Measurements from ENCODE around the gene P4HB. TPM values are rescaled to one million over a fixed set of nuclear protein-coding genes. Genes with fewer than 3 reads are reported as not detected.

Gene P4HB
- 677 to 794 TPM (median 701 TPM) in 5 replicates for total RNA-seq (2022; extraction: Qiagen RNA extraction)

DNA sequence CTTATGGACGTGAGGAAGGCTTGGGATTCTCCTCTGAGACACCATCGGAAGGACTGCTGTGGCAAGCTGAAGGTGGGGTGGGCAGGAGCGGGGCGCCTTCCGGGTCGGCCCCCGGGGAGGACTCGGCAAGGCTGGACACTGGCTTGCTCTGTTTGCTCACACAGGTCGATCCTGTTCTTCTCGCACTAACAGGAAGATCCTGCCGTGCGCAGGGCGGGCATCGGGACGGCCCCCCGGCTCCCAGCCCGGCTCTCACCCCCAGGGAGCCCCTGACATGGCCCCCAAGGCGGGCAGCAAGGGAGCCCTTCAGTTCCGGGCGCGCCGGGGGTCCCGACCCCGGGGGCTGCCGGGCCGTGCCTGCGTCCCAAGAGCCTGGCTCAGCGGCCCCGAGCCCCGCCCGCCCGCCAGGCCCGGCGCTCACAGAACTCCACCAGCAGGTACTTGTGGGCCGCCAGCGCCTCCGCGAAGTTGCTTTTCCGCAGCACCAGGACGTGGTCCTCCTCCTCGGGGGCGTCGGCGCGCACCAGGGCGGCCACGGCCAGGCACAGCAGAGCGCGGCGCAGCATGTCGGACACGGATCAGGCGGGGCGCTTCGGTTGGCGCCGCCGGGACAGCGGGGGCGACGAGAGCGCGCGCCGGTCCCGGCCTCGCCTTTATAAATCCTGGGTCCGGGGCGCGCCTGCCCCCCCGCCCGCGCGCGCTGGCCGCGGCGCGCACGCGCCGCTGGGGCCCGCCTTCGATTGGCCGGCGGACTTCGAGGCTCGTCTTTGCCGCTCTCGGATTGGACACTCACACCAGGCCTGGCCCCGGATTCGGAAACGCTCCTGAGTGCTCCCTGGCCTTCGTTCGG is at the start of gene P4HB:
Gene P4HB (minus strand): TSS at position 630 of the 850 bp plus-strand sequence. CDS start 64 bp downstream, at position 566.

DNA sequence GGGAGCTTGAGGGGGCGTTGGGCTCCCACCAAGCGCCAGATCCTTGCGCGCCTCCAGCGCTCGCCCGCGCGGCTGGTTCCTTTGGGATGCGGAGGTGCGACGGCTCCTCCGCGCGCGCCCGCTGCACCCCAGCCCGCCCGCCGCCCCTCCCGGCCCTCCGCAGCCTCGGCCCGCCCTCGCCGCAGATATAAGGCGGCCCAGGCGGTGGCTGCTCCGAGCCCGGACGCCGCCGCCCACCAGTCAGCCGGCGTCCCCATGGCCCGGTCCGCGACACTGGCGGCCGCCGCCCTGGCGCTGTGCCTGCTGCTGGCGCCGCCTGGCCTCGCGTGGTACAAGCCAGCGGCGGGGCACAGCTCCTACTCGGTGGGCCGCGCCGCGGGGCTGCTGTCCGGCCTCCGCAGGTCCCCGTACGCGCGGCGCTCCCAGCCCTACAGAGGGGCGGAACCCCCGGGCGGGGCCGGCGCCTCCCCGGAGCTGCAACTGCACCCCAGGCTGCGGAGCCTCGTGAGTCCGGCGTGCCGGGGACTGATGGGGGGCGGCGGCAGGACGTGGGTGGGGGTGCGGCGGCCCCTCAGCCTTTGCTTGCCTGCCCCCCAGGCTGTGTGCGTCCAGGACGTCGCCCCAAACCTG is 41.8 kb upstream of the P4HB start, which contains the start of gene NPB:
Gene NPB (plus strand): TSS at position 216 of the 630 bp plus-strand sequence. CDS start 40 bp downstream, at position 256.

DNA sequence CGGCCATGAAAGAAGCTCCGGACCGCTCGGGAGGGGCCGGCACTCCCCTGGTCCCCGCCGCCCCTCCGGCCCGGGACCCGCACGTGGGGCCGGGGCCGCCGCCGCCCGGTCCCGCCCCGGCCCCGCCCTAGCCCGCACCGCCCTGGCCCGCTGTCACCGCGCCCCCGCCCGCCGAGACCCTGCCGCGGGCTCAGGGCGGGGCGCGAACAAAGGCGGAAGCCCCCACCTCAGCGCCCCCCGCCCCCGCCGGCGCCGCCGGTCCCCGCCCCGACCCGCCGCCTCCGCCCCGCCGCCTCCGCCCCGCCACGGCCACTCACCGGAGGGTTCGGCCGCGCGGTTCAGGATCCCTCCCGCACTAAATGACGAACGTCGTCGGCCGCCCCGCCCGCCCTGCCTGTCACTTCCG is 10.6 kb upstream of the P4HB start, which contains the start of gene ARHGDIA:
Gene ARHGDIA (minus strand): TSS at position 357 of the 406 bp plus-strand sequence. CDS start 1,407 bp downstream, outside the sequence.

DNA sequence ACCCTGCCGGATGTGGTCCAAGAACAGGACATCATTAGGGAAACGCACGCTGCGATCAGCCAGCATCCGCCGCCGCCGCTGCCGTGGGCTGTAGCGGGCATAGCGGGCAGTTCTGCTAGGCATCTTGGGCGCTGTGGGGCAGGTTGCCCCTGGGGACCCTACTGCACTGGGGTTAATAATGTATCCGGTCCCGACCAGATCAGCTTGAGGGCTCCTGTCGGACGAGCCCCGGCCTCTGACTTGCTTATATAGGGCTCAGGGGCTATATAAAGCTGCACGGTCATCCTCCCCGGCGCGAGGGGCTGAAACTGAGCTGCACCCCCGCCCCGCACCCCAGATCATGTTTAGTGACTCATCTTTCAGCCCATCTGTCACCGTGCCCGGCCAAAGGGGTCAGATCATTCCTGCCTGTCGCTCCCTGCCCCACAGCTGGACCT is 25.5 kb downstream of the P4HB start, which contains the start of gene PPP1R27:
Gene PPP1R27 (minus strand): TSS at position 220 of the 437 bp plus-strand sequence. CDS start 97 bp downstream, at position 123.

DNA sequence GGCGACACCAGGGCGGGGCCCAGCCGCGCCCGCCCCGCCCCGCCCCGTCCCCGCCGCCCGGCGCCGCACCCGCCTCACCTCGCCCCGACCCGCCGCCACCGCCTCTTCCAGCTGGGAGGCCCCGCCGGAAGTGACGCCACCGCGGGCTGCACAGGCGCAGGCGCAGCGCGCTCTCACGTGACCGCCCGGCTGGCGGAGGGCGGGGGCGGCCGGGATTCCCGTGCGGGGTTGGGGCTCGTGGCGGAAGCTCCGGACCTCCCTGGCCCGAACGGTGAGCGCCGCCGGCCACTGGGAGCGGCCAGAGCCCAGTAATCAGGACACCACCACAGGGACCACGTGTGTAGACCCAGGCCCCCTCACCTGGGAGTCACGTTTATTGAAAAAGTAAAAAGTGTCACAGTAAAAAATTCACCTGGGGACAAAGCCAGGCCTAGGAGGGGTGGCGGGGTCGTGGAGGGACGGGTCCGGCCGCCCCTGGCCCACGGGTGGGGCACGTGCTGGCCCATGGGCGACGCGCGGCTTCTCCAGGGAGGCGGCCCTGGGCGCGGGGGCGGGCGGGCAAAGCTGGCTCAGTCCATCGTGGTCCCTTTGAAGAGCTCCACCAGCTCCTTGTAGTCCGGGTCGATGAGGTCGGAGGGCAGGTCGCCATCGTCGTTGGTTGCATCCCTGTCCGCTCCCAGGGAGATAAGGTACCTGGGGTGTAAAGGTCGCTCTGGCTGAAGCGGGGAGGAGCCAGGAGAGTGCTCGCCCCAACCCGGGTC is 27.0 kb downstream of the P4HB start, which contains the start of gene MCRIP1:
Gene MCRIP1 (minus strand): TSS at position 132 of the 761 bp plus-strand sequence. CDS start 8,785 bp downstream, outside the sequence.

DNA sequence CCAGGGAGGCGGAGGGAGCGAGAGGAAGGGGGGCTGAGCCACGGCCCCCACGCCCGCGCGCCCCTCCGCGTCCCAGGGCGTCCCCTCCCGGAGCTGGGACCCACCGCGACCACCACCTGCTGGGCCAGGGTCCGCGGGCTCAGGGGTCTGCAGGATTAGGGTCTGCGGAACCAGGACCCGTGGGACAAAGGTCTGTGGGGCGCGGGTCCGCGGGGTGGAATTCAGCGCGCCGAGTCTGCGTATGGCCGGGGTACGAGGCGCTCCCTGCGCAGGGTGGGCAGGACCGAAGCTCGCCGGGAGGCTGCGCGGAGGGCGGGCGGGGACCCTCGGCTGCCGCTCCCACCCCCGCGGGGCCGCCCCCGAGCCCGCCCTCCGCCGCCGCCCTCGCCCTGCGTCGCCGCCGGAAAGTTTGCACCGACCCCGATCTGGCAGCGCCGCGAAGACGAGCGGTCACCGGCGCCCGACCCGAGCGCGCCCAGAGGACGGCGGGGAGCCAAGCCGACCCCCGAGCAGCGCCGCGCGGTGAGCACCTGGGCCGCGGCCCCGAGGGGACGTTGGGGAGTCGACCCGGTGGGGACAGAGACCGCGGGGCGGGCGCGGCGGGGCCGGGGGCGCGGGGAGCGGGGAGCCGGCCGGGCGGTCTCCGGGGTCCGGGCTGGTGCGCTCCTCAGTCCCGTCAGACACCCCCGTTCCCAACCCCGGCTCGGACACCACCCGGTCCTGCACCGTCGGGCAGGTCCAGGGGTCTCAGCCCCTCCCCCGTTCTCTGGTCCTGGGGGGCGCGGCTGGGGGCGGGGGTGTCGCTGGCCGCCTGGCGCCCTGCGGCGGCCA is 56.4 kb downstream of the P4HB start, which contains the start of gene GCGR:
Gene GCGR (plus strand): TSS at position 423 of the 831 bp plus-strand sequence. CDS start 4,869 bp downstream, outside the sequence.

Other genes starting within 250 kb of the P4HB start
- gene NPLOC4, start 223.4 kb downstream of the P4HB start, total RNA-seq (2022; extraction: Qiagen RNA extraction), result 85.8 to 102 TPM (median 100 TPM) in 5 replicates
- 3.8 to 6.7 TPM (median 4.9 TPM) in 5 replicates for gene TSPAN10, start 223.3 kb downstream of the P4HB start, total RNA-seq (2022; extraction: Qiagen RNA extraction)
- gene PDE6G, start 204.0 kb downstream of the P4HB start, total RNA-seq (2022; extraction: Qiagen RNA extraction), result 1.4 to 3.3 TPM (median 2.0 TPM) in 5 replicates
- gene OXLD1, start 193.9 kb downstream of the P4HB start, total RNA-seq (2022; extraction: Qiagen RNA extraction), result 33.6 to 64.7 TPM (median 63.2 TPM) in 5 replicates
- gene CCDC137, start 193.8 kb downstream of the P4HB start, total RNA-seq (2022; extraction: Qiagen RNA extraction), result 54.3 to 69.6 TPM (median 62.0 TPM) in 5 replicates
- gene ARL16, start 176.7 kb downstream of the P4HB start, total RNA-seq (2022; extraction: Qiagen RNA extraction), result 49.4 to 53.7 TPM (median 50.5 TPM) in 5 replicates
- gene HGS, start 176.5 kb downstream of the P4HB start, total RNA-seq (2022; extraction: Qiagen RNA extraction), result 137 to 220 TPM (median 209 TPM) in 5 replicates
- gene MRPL12, start 157.2 kb downstream of the P4HB start, total RNA-seq (2022; extraction: Qiagen RNA extraction), result 216 to 326 TPM (median 303 TPM) in 5 replicates
- gene SLC25A10, start 148.3 kb downstream of the P4HB start, total RNA-seq (2022; extraction: Qiagen RNA extraction), result 28.7 to 46.5 TPM (median 44.6 TPM) in 5 replicates
- 0.08 to 0.64 TPM (median 0.35 TPM) in 4 of 5 replicates, not detected in the other for gene GCGR, start 56.4 kb downstream of the P4HB start, total RNA-seq (2022; extraction: Qiagen RNA extraction)
- 74.7 to 106 TPM (median 98.6 TPM) in 5 replicates for gene MCRIP1, start 27.2 kb downstream of the P4HB start, total RNA-seq (2022; extraction: Qiagen RNA extraction)
- gene PPP1R27, start 25.5 kb downstream of the P4HB start, total RNA-seq (2022; extraction: Qiagen RNA extraction), result 0.09 to 0.39 TPM (median 0.19 TPM) in 3 of 5 replicates, not detected in the others
- 597 to 713 TPM (median 619 TPM) in 5 replicates for gene ARHGDIA, start 10.8 kb upstream of the P4HB start, total RNA-seq (2022; extraction: Qiagen RNA extraction)
- gene ALYREF, start 31.1 kb upstream of the P4HB start, total RNA-seq (2022; extraction: Qiagen RNA extraction), result 183 to 253 TPM (median 234 TPM) in 5 replicates
- 185 to 289 TPM (median 284 TPM) in 5 replicates for gene ANAPC11, start 31.2 kb upstream of the P4HB start, total RNA-seq (2022; extraction: Qiagen RNA extraction)
- 0.39 to 0.65 TPM (median 0.55 TPM) in 5 replicates for gene NPB, start 41.7 kb upstream of the P4HB start, total RNA-seq (2022; extraction: Qiagen RNA extraction)
- 13.8 to 19.1 TPM (median 17.3 TPM) in 5 replicates for gene PCYT2, start 50.9 kb upstream of the P4HB start, total RNA-seq (2022; extraction: Qiagen RNA extraction)
- gene SIRT7, start 57.6 kb upstream of the P4HB start, total RNA-seq (2022; extraction: Qiagen RNA extraction), result 33.0 to 54.0 TPM (median 44.8 TPM) in 5 replicates
- gene MAFG, start 67.2 kb upstream of the P4HB start, total RNA-seq (2022; extraction: Qiagen RNA extraction), result 22.3 to 38.0 TPM (median 34.7 TPM) in 5 replicates
- gene PYCR1, start 76.8 kb upstream of the P4HB start, total RNA-seq (2022; extraction: Qiagen RNA extraction), result 60.5 to 89.4 TPM (median 84.7 TPM) in 5 replicates
- not detected in 5 replicates for gene MYADML2, start 86.7 kb upstream of the P4HB start, total RNA-seq (2022; extraction: Qiagen RNA extraction)
- gene NOTUM, start 100.7 kb upstream of the P4HB start, total RNA-seq (2022; extraction: Qiagen RNA extraction), result 0.31 to 0.53 TPM (median 0.39 TPM) in 5 replicates
- 20.1 to 31.0 TPM (median 25.7 TPM) in 5 replicates for gene ASPSCR1, start 117.1 kb upstream of the P4HB start, total RNA-seq (2022; extraction: Qiagen RNA extraction)
- gene CENPX, start 162.3 kb upstream of the P4HB start, total RNA-seq (2022; extraction: Qiagen RNA extraction), result 143 to 203 TPM (median 188 TPM) in 5 replicates
- gene LRRC45, start 162.8 kb upstream of the P4HB start, total RNA-seq (2022; extraction: Qiagen RNA extraction), result 8.3 to 17.5 TPM (median 13.6 TPM) in 5 replicates
- 27.4 to 40.9 TPM (median 39.9 TPM) in 5 replicates for gene RAC3, start 171.1 kb upstream of the P4HB start, total RNA-seq (2022; extraction: Qiagen RNA extraction)
- 69.5 to 106 TPM (median 103 TPM) in 5 replicates for gene DCXR, start 177.2 kb upstream of the P4HB start, total RNA-seq (2022; extraction: Qiagen RNA extraction)
- 16.0 to 26.0 TPM (median 24.2 TPM) in 5 replicates for gene RFNG, start 191.3 kb upstream of the P4HB start, total RNA-seq (2022; extraction: Qiagen RNA extraction)
- 108 to 149 TPM (median 136 TPM) in 5 replicates for gene GPS1, start 191.4 kb upstream of the P4HB start, total RNA-seq (2022; extraction: Qiagen RNA extraction)
- gene DUS1L, start 205.3 kb upstream of the P4HB start, total RNA-seq (2022; extraction: Qiagen RNA extraction), result 84.5 to 154 TPM (median 134 TPM) in 5 replicates
- gene FASN, start 237.7 kb upstream of the P4HB start, total RNA-seq (2022; extraction: Qiagen RNA extraction), result 106 to 149 TPM (median 139 TPM) in 5 replicates

All from A549 treated with Mapracorat at 1 μM for 4 hours (cell line).